Endothelial cell of umbilical vein (primary cell): ENCODE measurements around the gene CPLX1. TPM values are rescaled to one million over a fixed set of nuclear protein-coding genes. Genes with fewer than 3 reads are reported as not detected.

Experiments used
- BruUV-seq: library from RNA; stranded (reverse); fragments of 400-500 nt; replicated peaks from 2 replicates; lab custom pipeline; 2021; lab: Mats Ljungman, UMichigan
- CTCF ChIA-PET: fragments of 300-600, 350-600 bp; sonication (Branson Sonifier 250); formaldehyde crosslinking; loops from one replicate; lab custom pipeline; 2021; ENCODE audit warnings: antibody characterized with exemption, inconsistent platforms; lab: Charles Lee
- POLR2A ChIA-PET: fragments of 300-600, 350-600 bp; sonication (Branson Sonifier 250); formaldehyde crosslinking; loops from one replicate; lab custom pipeline; 2021; ENCODE audit warnings: antibody characterized with exemption, inconsistent platforms; lab: Charles Lee
- DNase-seq: peaks from one replicate; pipeline ENCODE4 v3.0.0-alpha.2; 2011; ENCODE audit warnings: low read depth, low spot score
- FAIRE-seq: peaks from 2 replicates; lab custom pipeline; 2011; peaks lifted over from hg19 to GRCh38; lab: Jason Lieb, UNC
- H2AFZ ChIP-seq: 2 replicates; pipeline ENCODE4 v1.6.0; 2012; ENCODE audit warnings: low read depth, low read length, control low read depth, inconsistent platforms
- H3K27ac ChIP-seq: 2 replicates; pipeline ENCODE4 v1.5.1; 2011; ENCODE audit warnings: low read depth, mild to moderate bottlenecking, control low read depth, low read length, moderate library complexity; ENCODE audit not compliant: insufficient read depth
- H3K27me3 ChIP-seq, 2 experiments: 2 replicates each; pipeline versions ENCODE4 v1.6.0 to v1.6.1; 2011; ENCODE audit warnings: low read length in 2 of 2, mixed read lengths in 1 of 2; ENCODE audit not compliant: control insufficient read depth in 2 of 2, insufficient read depth in 2 of 2
- H3K36me3 ChIP-seq, 2 experiments: 2 replicates in 1 of 2; 3 replicates in 1 of 2; pipeline ENCODE4 v1.5.1; 2011; ENCODE audit warnings: low read length in 2 of 2, mild to moderate bottlenecking in 1 of 2, moderate library complexity in 1 of 2; ENCODE audit not compliant: control insufficient read depth in 2 of 2, insufficient read depth in 2 of 2; ENCODE audit errors: extremely low read depth in 1 of 2
- H3K4me1 ChIP-seq: 3 replicates; pipeline ENCODE4 v1.5.1; 2011; ENCODE audit warnings: mild to moderate bottlenecking, low read length; ENCODE audit not compliant: control insufficient read depth, insufficient read depth; ENCODE audit errors: extremely low read depth
- H3K4me2 ChIP-seq: 2 replicates; pipeline ENCODE4 v1.6.1; 2011; ENCODE audit warnings: low read length, control low read depth, mixed read lengths; ENCODE audit not compliant: insufficient read depth
- H3K4me3 ChIP-seq, 3 experiments: fragments of 200-600 bp in 1 of 3; sonication (generic), shearing (Covaris generic) in 1 of 3; replicated peaks in 1 of 3; 2 replicates each; pipeline ENCODE4 v1.5.1; 2011 to 2016; ENCODE audit warnings: control low read depth in 3 of 3, low read length in 3 of 3, mild to moderate bottlenecking in 2 of 3, inconsistent platforms in 1 of 3, low read depth in 1 of 3, moderate library complexity in 1 of 3; ENCODE audit not compliant: insufficient read depth in 1 of 3
- H3K79me2 ChIP-seq: 2 replicates; pipeline ENCODE4 v1.6.0; 2012; ENCODE audit warnings: low read length, inconsistent platforms; ENCODE audit not compliant: control insufficient read depth, insufficient read depth
- H3K9ac ChIP-seq: replicated peaks from 2 replicates; pipeline ENCODE3; 2011; ENCODE audit warnings: low read length, control low read depth; ENCODE audit not compliant: insufficient read depth; ENCODE audit errors: extremely low read depth
- H3K9me1 ChIP-seq: replicated peaks from 3 replicates; pipeline ENCODE4 v1.6.0; 2011; ENCODE audit warnings: mild to moderate bottlenecking, low read length; ENCODE audit not compliant: control insufficient read depth, insufficient read depth; ENCODE audit errors: extremely low read depth
- H3K9me3 ChIP-seq: replicated peaks from 2 replicates; pipeline ENCODE4 v1.5.1; 2012; ENCODE audit warnings: low read length, inconsistent platforms; ENCODE audit not compliant: control insufficient read depth, insufficient read depth
- H4K20me1 ChIP-seq: replicated peaks from 2 replicates; pipeline ENCODE3; 2011; ENCODE audit warnings: mild to moderate bottlenecking, low read length; ENCODE audit not compliant: control insufficient read depth, insufficient read depth; ENCODE audit errors: extremely low read depth
- CTCF ChIP-seq, 2 donors: IDR thresholded peaks; 1 replicate in 1 of 2; 2 replicates in 1 of 2; pipeline ENCODE4 v1.5.1; 2011; ENCODE audit warnings: low read length in 2 of 2, mild to moderate bottlenecking in 2 of 2, moderate library complexity in 2 of 2, control low read depth in 1 of 2, inconsistent platforms in 1 of 2, low read depth in 1 of 2; ENCODE audit not compliant: insufficient read depth in 1 of 2; ENCODE audit errors: extremely low read depth in 1 of 2
- EZH2 ChIP-seq: IDR thresholded peaks from 2 replicates; pipeline ENCODE4 v1.6.1; 2012; ENCODE audit warnings: borderline replicate concordance, low read depth, mild to moderate bottlenecking, moderate library complexity, low read length, inconsistent platforms; ENCODE audit not compliant: severe bottlenecking
- FOS ChIP-seq: IDR thresholded peaks from 2 replicates; pipeline ENCODE4 v1.6.1; 2011; ENCODE audit warnings: mild to moderate bottlenecking, low read length, moderate library complexity, borderline replicate concordance; ENCODE audit not compliant: insufficient read depth
- GATA2 ChIP-seq: IDR thresholded peaks from 2 replicates; pipeline ENCODE4 v1.7.0; 2011; ENCODE audit warnings: low read depth, mild to moderate bottlenecking, moderate library complexity, mixed read lengths, low read length; ENCODE audit not compliant: insufficient read length, insufficient read depth
- JUN ChIP-seq: IDR thresholded peaks from 2 replicates; pipeline ENCODE4 v1.6.1; 2011; ENCODE audit warnings: borderline replicate concordance, low read depth; ENCODE audit not compliant: insufficient read length, insufficient read depth
- MAX ChIP-seq: IDR thresholded peaks from 2 replicates; pipeline ENCODE4 v1.6.1; 2011; ENCODE audit not compliant: insufficient read depth, insufficient read length
- MYC ChIP-seq: IDR thresholded peaks from one replicate; pipeline ENCODE4 v1.6.1; 2011; ENCODE audit warnings: mild to moderate bottlenecking, low read depth, low read length
- POLR2A ChIP-seq: IDR thresholded peaks from 2 replicates; pipeline ENCODE4 v1.6.1; 2012; ENCODE audit warnings: low read depth, mild to moderate bottlenecking, control low read depth, low read length
- POLR2AphosphoS5 ChIP-seq: IDR thresholded peaks from 2 replicates; pipeline ENCODE4 v1.6.1; 2012; ENCODE audit warnings: low read depth, mild to moderate bottlenecking, control low read depth, low read length, moderate library complexity; ENCODE audit not compliant: insufficient read depth
- dilution Hi-C: fragments of 300-500 bp; cut with MboI; formaldehyde crosslinking; loops from one replicate; pipeline ENCODE4 v1.15.0; 2019; ENCODE audit warnings: low sequenced_read_pairs; ENCODE audit not compliant: extremely low pct_ligation_motif_present
- intact Hi-C: fragments of 100-400 bp; cut with micrococcal nuclease; formaldehyde crosslinking; loops from one replicate; pipeline ENCODE4 v1.10.0; 2022
- polyA plus RNA-seq, 4 experiments: library from polyadenylated mRNA; depleted of rRNA in 3 of 4; stranded (reverse) in 3 of 4; unstranded in 1 of 4; fragments of >200 nt; gene quantifications; 2 replicates each; pipeline versions ENCODE4 v1.2.1 to v1.2.3, GENCODE V29; 2011 to 2012; ENCODE audit warnings: missing spikeins in 1 of 4
- total RNA-seq: library from RNA; stranded (reverse); gene quantifications from 2 replicates; pipeline ENCODE4 v1.2.3, GENCODE V29; 2021

Gene CPLX1
- total and polyA plus RNA-seq, 2 donors (not counting 3 experiments of a cell fraction or from before 2014, with no cell fraction given) = 1.0 to 1.8 TPM

- H3K9ac ChIP-seq = no peak overlapping the region
- dilution Hi-C loops (no loop called here), intact Hi-C loops (no loop called here)
- DNase-seq (no peak), FAIRE-seq (no peak)
- no peak overlapping the region for H3K4me2 ChIP-seq
- no peaks in the 10 kb centered on the region for H3K27me3 ChIP-seq
- POLR2A ChIA-PET = no interaction called here
- peaks cover 2 to 38% of the 10 kb centered on the region in 2 experiments for H3K36me3 ChIP-seq
- no peak overlapping the region for H3K4me3 ChIP-seq
- TF ChIP-seq FOS (no peak), POLR2AphosphoS5 (no peak), EZH2 (no peak), JUN (no peak)
- no peaks in the 10 kb centered on the region for H3K4me1 ChIP-seq
- H3K9me1 ChIP-seq = no peaks in the 10 kb centered on the region
- no peak overlapping the region for H2AFZ ChIP-seq
- BruUV-seq = no TSS peak
- no peaks in the 10 kb centered on the region for H4K20me1 ChIP-seq
- H3K79me2 ChIP-seq = no peaks in the 10 kb centered on the region
- CTCF ChIA-PET = no interaction called here
- no peak overlapping the region for H3K27ac ChIP-seq
- no peaks in the 10 kb centered on the region for H3K9me3 ChIP-seq
These were observed 46.5 kb upstream of the CPLX1 start for GRCh38 chr4:872241-872981.

GRCh38 chr4:871484-871883 lies 45.6 kb upstream of the CPLX1 start:
- Histone ChIP-seq H3K9me1 (no peaks in the 10 kb centered on the region), H3K36me3 (peaks cover 2 to 37% of the 10 kb centered on the region in 2 experiments)

More at GRCh38 chr4:871484-871883, 45.6 kb upstream of the CPLX1 start:
- ChIA-PET POLR2A (no interaction called here), CTCF (no interaction called here)
- Histone ChIP-seq H3K9me3 (no peaks in the 10 kb centered on the region), H3K27me3 (no peaks in the 10 kb centered on the region), H2AFZ (no peak overlapping the region), H3K79me2 (no peaks in the 10 kb centered on the region), H3K9ac (no peak overlapping the region), H3K4me2 (no peak overlapping the region), H3K27ac (no peak overlapping the region), H3K4me3 (no peak overlapping the region), H4K20me1 (no peaks in the 10 kb centered on the region), H3K4me1 (no peaks in the 10 kb centered on the region)
- dilution Hi-C loops = no loop called here
- BruUV-seq = no TSS peak
- DNase-seq (no peak), FAIRE-seq (no peak)
- TF ChIP-seq JUN (no peak), GATA2 (no peak), CTCF (IDR thresholded peaks at IDR 0.05; ENCODE audit: extremely low read depth in 1 of 2, insufficient read depth in 1 of 2, low read depth in 1 of 2, low read length in 2 of 2) (no peak), FOS (no peak), MYC (no peak), POLR2A (no peak), MAX (no peak), POLR2AphosphoS5 (no peak), EZH2 (no peak)
- intact Hi-C loops = no loop called here
